Erythroblast (primary cell): ENCODE results near the gene USP15.

Experiments
- GATA1 ChIP-seq: IDR thresholded peaks from 2 replicates; pipeline ENCODE4 v1.6.1; 2011; ENCODE audit warnings: low read depth, mild to moderate bottlenecking, control low read depth, low read length, moderate library complexity
- POLR2A ChIP-seq: IDR thresholded peaks from 2 replicates; pipeline ENCODE4 v1.6.1; 2011; ENCODE audit warnings: mild to moderate bottlenecking, low read length

- TF ChIP-seq POLR2A, result no peak
- no peak for TF ChIP-seq GATA1
Observed at GRCh38 chr12:62305778-62306177, 45.6 kb downstream of the USP15 start.
